Left ventricle myocardium inferior (tissue), 1 donor: Measurements from ENCODE around the gene CPB2. TPM values are rescaled to one million over a fixed set of nuclear protein-coding genes. Genes with fewer than 3 reads are reported as not detected.

Experiments
- DNase-seq: peaks from one replicate; pipeline ENCODE4 v3.0.0-alpha.2; 2020
- H3K27ac ChIP-seq: fragments of 200-600 bp; replicated peaks from 2 replicates; pipeline ENCODE4 v1.8.0; 2021
- H3K27me3 ChIP-seq: fragments of 200-600 bp; 2 replicates; pipeline ENCODE4 v1.8.0; 2021; ENCODE audit warnings: low read depth
- H3K36me3 ChIP-seq: fragments of 200-600 bp; 2 replicates; pipeline ENCODE4 v1.8.0; 2021
- H3K4me1 ChIP-seq: fragments of 200-600 bp; 2 replicates; pipeline ENCODE4 v1.8.0; 2021
- H3K4me3 ChIP-seq: fragments of 200-600 bp; 2 replicates; pipeline ENCODE4 v1.8.0; 2021; ENCODE audit warnings: mild to moderate bottlenecking, moderate library complexity
- H3K9me3 ChIP-seq: fragments of 200-600 bp; replicated peaks from 2 replicates; pipeline ENCODE4 v1.8.0; 2021
- intact Hi-C: fragments of 100-400 bp; cut with micrococcal nuclease; formaldehyde crosslinking; loops from one replicate; pipeline ENCODE4 v1.11.0; 2022
- total RNA-seq: library from RNA; stranded (reverse); fragmentation: NEBNext Ultra II Directional; extraction: Animal tissue kit (Norgen Biotek cat#: 25700); gene quantifications from one replicate; pipeline ENCODE4 v1.2.1, GENCODE V29; 2021
- TF ChIP-seq, protein P1 (sequence below): fragments of 200-600 bp; IDR thresholded peaks from 2 replicates; pipeline ENCODE4 v1.8.0; 2021; ENCODE audit warnings: antibody characterized with exemption, mild to moderate bottlenecking, borderline replicate concordance
- donor health status: DM: no; HTN: yes; CAD: no; lungs with severe emphysema.

Gene CPB2
- total RNA-seq, 1 donor from 2014 or later: not detected

GRCh38 chr13:46008631-46009030 is 96.2 kb downstream of the CPB2 start:
- intact Hi-C loops: no loop called here

GRCh38 chr13:46006688-46007452 is 98.0 kb downstream of the CPB2 start:
- TF ChIP-seq, protein P1, sequence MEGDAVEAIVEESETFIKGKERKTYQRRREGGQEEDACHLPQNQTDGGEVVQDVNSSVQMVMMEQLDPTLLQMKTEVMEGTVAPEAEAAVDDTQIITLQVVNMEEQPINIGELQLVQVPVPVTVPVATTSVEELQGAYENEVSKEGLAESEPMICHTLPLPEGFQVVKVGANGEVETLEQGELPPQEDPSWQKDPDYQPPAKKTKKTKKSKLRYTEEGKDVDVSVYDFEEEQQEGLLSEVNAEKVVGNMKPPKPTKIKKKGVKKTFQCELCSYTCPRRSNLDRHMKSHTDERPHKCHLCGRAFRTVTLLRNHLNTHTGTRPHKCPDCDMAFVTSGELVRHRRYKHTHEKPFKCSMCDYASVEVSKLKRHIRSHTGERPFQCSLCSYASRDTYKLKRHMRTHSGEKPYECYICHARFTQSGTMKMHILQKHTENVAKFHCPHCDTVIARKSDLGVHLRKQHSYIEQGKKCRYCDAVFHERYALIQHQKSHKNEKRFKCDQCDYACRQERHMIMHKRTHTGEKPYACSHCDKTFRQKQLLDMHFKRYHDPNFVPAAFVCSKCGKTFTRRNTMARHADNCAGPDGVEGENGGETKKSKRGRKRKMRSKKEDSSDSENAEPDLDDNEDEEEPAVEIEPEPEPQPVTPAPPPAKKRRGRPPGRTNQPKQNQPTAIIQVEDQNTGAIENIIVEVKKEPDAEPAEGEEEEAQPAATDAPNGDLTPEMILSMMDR: no peak
- Histone ChIP-seq H3K9me3 (no peaks in the 10 kb centered on the region), H3K4me1 (no peaks in the 10 kb centered on the region), H3K36me3 (peaks cover 74% of the 10 kb centered on the region), H3K27me3 (no peaks in the 10 kb centered on the region), H3K27ac (no peak overlapping the region), H3K4me3 (no peak overlapping the region)
- intact Hi-C loops: no loop called here
- no peak for DNase-seq

More at GRCh38 chr13:46008631-46009030, 96.2 kb downstream of the CPB2 start:
- DNase-seq: no peak
- Histone ChIP-seq H3K27me3 (no peaks in the 10 kb centered on the region), H3K4me1 (no peaks in the 10 kb centered on the region), H3K36me3 (peaks cover 66% of the 10 kb centered on the region), H3K27ac (no peak overlapping the region), H3K9me3 (no peaks in the 10 kb centered on the region), H3K4me3 (no peak overlapping the region)
- TF ChIP-seq, protein P1: no peak

DNA sequence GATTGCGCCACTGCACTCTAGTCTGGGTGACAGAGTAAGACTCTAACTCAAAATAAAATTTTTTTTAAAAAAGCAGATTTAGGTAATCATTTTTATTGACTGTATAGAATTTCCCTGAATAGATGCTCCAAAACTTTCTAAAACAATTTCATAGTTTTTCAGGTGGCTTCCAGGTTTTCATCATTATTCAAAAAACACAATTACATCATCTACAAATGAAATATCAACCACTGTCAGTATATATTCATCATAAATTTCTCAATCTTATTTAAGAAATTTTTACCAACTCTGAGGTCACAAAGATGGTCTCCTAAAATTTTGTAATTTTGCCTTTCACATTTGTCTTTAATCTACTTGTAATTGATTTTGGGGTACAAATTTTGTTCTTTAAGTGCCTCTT is 100.3 kb downstream of the CPB2 start:
- intact Hi-C loops: no loop called here
- Histone ChIP-seq H3K4me3 (no peak overlapping the region), H3K27ac (no peak overlapping the region), H3K4me1 (no peaks in the 10 kb centered on the region), H3K36me3 (peaks cover 78% of the 10 kb centered on the region), H3K27me3 (no peaks in the 10 kb centered on the region), H3K9me3 (no peaks in the 10 kb centered on the region)
- no peak for DNase-seq
- TF ChIP-seq, protein P1: no peak

Other genes starting within 250 kb of the CPB2 start
- gene ZC3H13, start 52.3 kb downstream of the CPB2 start, total RNA-seq: 37.8 TPM
- 14.1 TPM for gene LCP1, start 77.1 kb upstream of the CPB2 start, total RNA-seq
- not detected for gene LRRC63, start 106.9 kb upstream of the CPB2 start, total RNA-seq